Astrocyte of the hippocampus (primary cell): Measurements from ENCODE around the gene ZNF511.
A peak's percentile ranks its signal among the peaks of the same experiment; 100 is the strongest.

ENCODE experiments used
- DNase-seq: peaks from one replicate; pipeline ENCODE4 v3.0.0; 2011; ENCODE audit warnings: low read depth, low spot score

Gene ZNF511

GRCh38 chr10:133292919-133293809 lies 15.6 kb upstream of the ZNF511 start:
- DNase-seq = no peak

- no peak for DNase-seq
Observed at GRCh38 chr10:133293810-133294119, 14.9 kb upstream of the ZNF511 start.

- DNase-seq = no peak
Observed at GRCh38 chr10:133294189-133294588, 14.5 kb upstream of the ZNF511 start.

- no peak for DNase-seq
Observed at GRCh38 chr10:133295426-133296320, 13.0 kb upstream of the ZNF511 start.

- no peak for DNase-seq
Observed at GRCh38 chr10:133297504-133297903, 11.2 kb upstream of the ZNF511 start.

- no peak for DNase-seq
Observed at GRCh38 chr10:133298466-133298865, 10.2 kb upstream of the ZNF511 start.

- no peak for DNase-seq
Observed at GRCh38 chr10:133299224-133299623, 9.5 kb upstream of the ZNF511 start.

- DNase-seq = no peak
Observed at GRCh38 chr10:133299738-133300137, 9.0 kb upstream of the ZNF511 start.

- no peak for DNase-seq
Observed at GRCh38 chr10:133302230-133302629, 6.5 kb upstream of the ZNF511 start.

GRCh38 chr10:133303206-133303605 lies 5.5 kb upstream of the ZNF511 start:
- DNase-seq = no peak

- DNase-seq = no peak
Observed at GRCh38 chr10:133306097-133306476, 2.6 kb upstream of the ZNF511 start.

GRCh38 chr10:133306941-133307379 lies 1.8 kb upstream of the ZNF511 start:
- no peak for DNase-seq

- DNase-seq = peak; percentile 87
Observed at GRCh38 chr10:133307776-133308420, 816 bp upstream of the ZNF511 start.

GRCh38 chr10:133309100-133309719 lies 496 bp downstream of the ZNF511 start:
- peak; percentile 97 for DNase-seq

- no peak for DNase-seq
Observed at GRCh38 chr10:133309720-133310398, 1.1 kb downstream of the ZNF511 start.

- no peak for DNase-seq
Observed at GRCh38 chr10:133310399-133310755, 1.7 kb downstream of the ZNF511 start.

GRCh38 chr10:133310789-133311188 lies 2.1 kb downstream of the ZNF511 start:
- no peak for DNase-seq

- no peak for DNase-seq
Observed at GRCh38 chr10:133311570-133311969, 2.9 kb downstream of the ZNF511 start.

- DNase-seq = no peak
Observed at GRCh38 chr10:133312016-133312768, 3.5 kb downstream of the ZNF511 start.

- no peak for DNase-seq
Observed at GRCh38 chr10:133312769-133313145, 4.0 kb downstream of the ZNF511 start.

GRCh38 chr10:133313192-133313591 lies 4.5 kb downstream of the ZNF511 start:
- no peak for DNase-seq
